T47D (cell line): ENCODE results near the gene DLG2.

Experiments
- DNase-seq, 2 experiments: peaks; one replicate each; pipeline versions ENCODE4 v3.0.0 to v3.0.0-alpha.2; 2011 to 2012; ENCODE audit warnings: low read depth in 1 of 2, low spot score in 1 of 2
- JUND ChIP-seq: IDR thresholded peaks from 2 replicates; pipeline ENCODE4 v1.6.1; 2012; ENCODE audit warnings: low read depth
- in situ Hi-C: cut with HindIII; loops from 2 replicates; pipeline ENCODE4 v1.10.0; 2016; ENCODE audit warnings: low sequenced_read_pairs, low pct_unique_long_range_greater_than_20kb

The DLG2 gene

GRCh38 chr11:84295815-84296214 is 1331.3 kb downstream of the DLG2 start:
- in situ Hi-C loops = no loop called here
- TF ChIP-seq JUND = no peak
- DNase-seq = no peak

GRCh38 chr11:84292955-84293354 is 1334.2 kb downstream of the DLG2 start:
- in situ Hi-C loops = no loop called here
- TF ChIP-seq JUND = no peak
- no peak for DNase-seq

- no peak for TF ChIP-seq JUND
- in situ Hi-C loops = no loop called here
- DNase-seq = no peak
Measured at GRCh38 chr11:84292006-84292405, 1335.1 kb downstream of the DLG2 start.

- in situ Hi-C loops = no loop called here
- DNase-seq = no peak
- TF ChIP-seq JUND = no peak
Measured at GRCh38 chr11:84290647-84291046, 1336.5 kb downstream of the DLG2 start.

- no peak for DNase-seq
- in situ Hi-C loops = no loop called here
Measured at GRCh38 chr11:84289381-84289906, 1337.7 kb downstream of the DLG2 start.

GRCh38 chr11:84273541-84273940 is 1353.6 kb downstream of the DLG2 start:
- TF ChIP-seq JUND = no peak
- no peak for DNase-seq
- in situ Hi-C loops = no loop called here

More at GRCh38 chr11:84289381-84289906, 1337.7 kb downstream of the DLG2 start:
- TF ChIP-seq JUND = no peak

GRCh38 chr11:84270466-84270865 is 1356.7 kb downstream of the DLG2 start:
- in situ Hi-C loops = no loop called here
- TF ChIP-seq JUND = no peak
- no peak for DNase-seq

GRCh38 chr11:84264066-84264465 is 1363.1 kb downstream of the DLG2 start:
- TF ChIP-seq JUND = no peak
- no peak for DNase-seq
- in situ Hi-C loops = no loop called here

GRCh38 chr11:84261707-84262106 is 1365.4 kb downstream of the DLG2 start:
- TF ChIP-seq JUND = no peak
- peak in 1 of 2 experiments; percentile 80 for DNase-seq
- in situ Hi-C loops = no loop called here

- DNase-seq = no peak
- no peak for TF ChIP-seq JUND
- in situ Hi-C loops = no loop called here
Measured at GRCh38 chr11:84260862-84261261, 1366.3 kb downstream of the DLG2 start.

GRCh38 chr11:84256618-84257017 is 1370.5 kb downstream of the DLG2 start:
- in situ Hi-C loops = no loop called here
- TF ChIP-seq JUND = no peak
- DNase-seq = no peak

- in situ Hi-C loops = no loop called here
- TF ChIP-seq JUND = no peak
- no peak for DNase-seq
Measured at GRCh38 chr11:84255483-84255882, 1371.7 kb downstream of the DLG2 start.

GRCh38 chr11:84250834-84251613 is 1376.1 kb downstream of the DLG2 start:
- no peak for TF ChIP-seq JUND
- in situ Hi-C loops = no loop called here
- DNase-seq = peak in 1 of 2 experiments; percentile 66
